Glutamatergic neuron (in vitro differentiated cells): Measurements from ENCODE around the gene PARN. TPM values are rescaled to one million over a fixed set of nuclear protein-coding genes. Genes with fewer than 3 reads are reported as not detected.
"Not testable (repeated sequence)": the region's sequence is repeated elsewhere in the genome, so short reads cannot be mapped to it uniquely, and the experiment has no call there.

Experiments used
- DNase-seq: peaks from one replicate; pipeline ENCODE4 v3.0.0; 2022
- H3K27ac Mint-ChIP-seq: one replicate; pipeline ENCODE4 v1.8.0; 2020; ENCODE audit warnings: mild to moderate bottlenecking, mixed read lengths, inconsistent platforms; ENCODE audit not compliant: unreplicated experiment
- H3K27me3 Mint-ChIP-seq: one replicate; pipeline ENCODE4 v1.8.0; 2020; ENCODE audit warnings: mild to moderate bottlenecking, moderate library complexity, mixed read lengths, inconsistent platforms; ENCODE audit not compliant: unreplicated experiment
- H3K36me3 Mint-ChIP-seq: one replicate; pipeline ENCODE4 v1.8.0; 2020; ENCODE audit warnings: mild to moderate bottlenecking, mixed read lengths, inconsistent platforms; ENCODE audit not compliant: unreplicated experiment
- H3K4me1 Mint-ChIP-seq: one replicate; pipeline ENCODE4 v1.8.0; 2020; ENCODE audit warnings: mild to moderate bottlenecking, low read depth, mixed read lengths, inconsistent platforms; ENCODE audit not compliant: unreplicated experiment
- H3K4me3 Mint-ChIP-seq: one replicate; pipeline ENCODE4 v1.8.0; 2020; ENCODE audit warnings: mild to moderate bottlenecking, mixed read lengths, inconsistent platforms; ENCODE audit not compliant: unreplicated experiment
- H3K9me3 Mint-ChIP-seq: one replicate; pipeline ENCODE4 v1.8.0; 2020; ENCODE audit warnings: mild to moderate bottlenecking, moderate library complexity, mixed read lengths, inconsistent platforms; ENCODE audit not compliant: unreplicated experiment
- total RNA-seq: library from RNA; stranded (reverse); fragmentation: NEBNext Ultra II Directional; extraction: Animal tissue kit (Norgen Biotek cat#: 25700); gene quantifications from one replicate; pipeline ENCODE4 v1.2.1, GENCODE V29; 2021; ENCODE audit not compliant: unreplicated experiment
- TF ChIP-seq, protein P1 (sequence below): fragments of 200-600 bp; sonication (generic); IDR thresholded peaks from one replicate; pipeline ENCODE4 v1.5.0; 2021; ENCODE audit not compliant: partially characterized antibody, unreplicated experiment

The PARN gene
- total RNA-seq, 1 donor from 2014 or later: 26.2 TPM

DNA sequence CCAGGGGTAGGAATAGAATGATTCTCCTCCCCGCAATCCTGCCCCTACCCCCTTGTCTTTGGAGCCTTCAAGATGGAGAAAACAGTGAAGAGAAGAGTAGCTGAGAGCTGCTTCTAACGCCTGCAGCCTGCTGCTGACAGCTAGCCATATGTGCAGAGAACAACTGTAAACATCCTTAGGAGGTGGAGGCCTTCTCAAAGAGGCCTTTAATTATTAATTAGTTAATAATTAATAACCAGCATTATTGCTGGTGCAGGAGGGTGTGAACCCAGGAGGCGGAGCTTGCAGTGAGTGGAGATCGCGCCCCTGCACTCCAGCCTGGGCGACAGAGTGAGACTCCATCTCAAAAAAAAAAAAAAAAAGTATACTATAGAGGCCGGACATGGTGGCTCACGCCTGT, 11.1 kb upstream of the PARN start:
- Mint-ChIP-seq H3K4me3 (peak overlapping the region; percentile 61), H3K36me3 (no peaks in the 10 kb centered on the region), H3K4me1 (peaks cover 20% of the 10 kb centered on the region), H3K27ac (peak overlapping the region; percentile 77), H3K27me3 (peaks cover 3% of the 10 kb centered on the region), H3K9me3 (no peaks in the 10 kb centered on the region)
- TF ChIP-seq, protein P1, sequence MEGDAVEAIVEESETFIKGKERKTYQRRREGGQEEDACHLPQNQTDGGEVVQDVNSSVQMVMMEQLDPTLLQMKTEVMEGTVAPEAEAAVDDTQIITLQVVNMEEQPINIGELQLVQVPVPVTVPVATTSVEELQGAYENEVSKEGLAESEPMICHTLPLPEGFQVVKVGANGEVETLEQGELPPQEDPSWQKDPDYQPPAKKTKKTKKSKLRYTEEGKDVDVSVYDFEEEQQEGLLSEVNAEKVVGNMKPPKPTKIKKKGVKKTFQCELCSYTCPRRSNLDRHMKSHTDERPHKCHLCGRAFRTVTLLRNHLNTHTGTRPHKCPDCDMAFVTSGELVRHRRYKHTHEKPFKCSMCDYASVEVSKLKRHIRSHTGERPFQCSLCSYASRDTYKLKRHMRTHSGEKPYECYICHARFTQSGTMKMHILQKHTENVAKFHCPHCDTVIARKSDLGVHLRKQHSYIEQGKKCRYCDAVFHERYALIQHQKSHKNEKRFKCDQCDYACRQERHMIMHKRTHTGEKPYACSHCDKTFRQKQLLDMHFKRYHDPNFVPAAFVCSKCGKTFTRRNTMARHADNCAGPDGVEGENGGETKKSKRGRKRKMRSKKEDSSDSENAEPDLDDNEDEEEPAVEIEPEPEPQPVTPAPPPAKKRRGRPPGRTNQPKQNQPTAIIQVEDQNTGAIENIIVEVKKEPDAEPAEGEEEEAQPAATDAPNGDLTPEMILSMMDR: no peak
- DNase-seq: no peak

DNA sequence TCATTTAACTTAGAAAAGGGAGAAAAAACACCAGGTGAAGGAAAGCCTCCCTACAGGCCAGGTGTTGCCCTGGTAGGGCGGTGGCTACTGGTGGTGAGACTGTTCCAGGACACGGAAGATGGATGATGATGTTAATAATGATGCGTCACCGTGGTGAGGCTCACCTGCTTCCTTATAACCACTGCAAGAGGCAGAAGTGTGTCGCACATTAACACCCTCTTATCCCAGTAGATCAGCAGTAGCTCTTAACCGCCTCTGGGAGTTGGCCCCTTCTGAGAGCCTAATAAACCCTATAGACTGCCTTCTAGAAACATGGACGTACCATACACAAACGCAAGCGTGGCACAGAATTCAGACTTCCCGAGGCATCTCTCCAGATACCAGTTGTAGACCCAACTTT, 10.5 kb upstream of the PARN start:
- peaks cover 24% of the 10 kb centered on the region for H3K4me1 Mint-ChIP-seq
- no peaks in the 10 kb centered on the region for H3K36me3 Mint-ChIP-seq
- no peak for DNase-seq
- peaks cover 3% of the 10 kb centered on the region for H3K27me3 Mint-ChIP-seq
- TF ChIP-seq, protein P1: no peak
- no peak overlapping the region for H3K4me3 Mint-ChIP-seq
- H3K9me3 Mint-ChIP-seq: no peaks in the 10 kb centered on the region
- peak overlapping the region; percentile 77 for H3K27ac Mint-ChIP-seq

DNA sequence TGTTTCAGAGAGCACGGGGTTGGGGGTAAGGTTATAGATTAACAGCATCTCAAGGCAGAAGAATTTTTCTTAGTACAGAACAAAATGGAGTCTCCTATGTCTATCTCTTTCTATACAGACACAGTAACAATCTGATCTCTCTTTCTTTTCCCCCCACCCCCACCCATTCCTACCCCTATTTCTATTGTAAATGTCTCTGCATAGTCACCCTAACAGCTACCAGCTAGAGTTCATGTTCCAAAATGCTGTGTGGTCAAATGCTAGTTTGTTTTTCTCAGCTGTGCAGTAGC, 6.8 kb upstream of the PARN start:
- not testable (repeated sequence) for H3K27me3 Mint-ChIP-seq, H3K9me3 Mint-ChIP-seq, DNase-seq, H3K36me3 Mint-ChIP-seq
- H3K27ac Mint-ChIP-seq: peak overlapping the region; percentile 96
- H3K4me1 Mint-ChIP-seq: peaks cover 38% of the 10 kb centered on the region
- H3K4me3 Mint-ChIP-seq: peak overlapping the region; percentile 78

DNA sequence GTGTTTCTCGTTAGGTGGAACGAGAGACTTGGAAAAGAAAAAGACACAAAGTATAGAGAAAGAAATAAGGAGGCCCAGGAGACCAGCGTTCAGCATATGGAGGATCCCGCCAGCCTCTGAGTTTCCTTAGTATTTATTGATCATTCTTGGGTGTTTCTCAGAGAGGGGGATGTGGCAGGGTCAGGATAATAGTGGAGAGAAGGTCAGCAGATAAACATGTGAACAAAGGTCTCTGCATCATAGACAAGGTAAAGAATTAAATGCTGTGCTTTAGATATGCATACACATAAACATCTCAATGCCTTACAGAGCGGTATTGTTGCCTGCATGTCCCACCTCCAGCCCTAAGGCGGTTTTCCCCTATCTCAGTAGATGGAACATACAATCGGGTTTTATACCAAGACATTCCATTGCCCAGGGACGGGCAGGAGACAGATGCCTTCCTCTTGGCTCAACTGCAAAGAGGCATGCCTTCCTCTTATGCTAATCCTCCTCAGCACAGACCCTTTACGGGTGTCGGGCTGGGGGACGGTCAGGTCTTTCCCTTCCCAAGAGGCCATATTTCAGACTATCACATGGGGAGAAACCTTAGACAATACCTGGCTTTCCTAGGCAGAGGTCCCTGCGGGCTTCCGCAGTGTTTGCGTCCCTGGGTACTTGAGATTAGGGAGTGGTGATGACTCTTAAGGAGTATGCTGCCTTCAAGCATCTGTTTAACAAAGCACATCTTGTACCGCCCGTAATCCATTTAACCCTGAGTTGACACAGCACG, 6.3 kb upstream of the PARN start:
- H3K27me3 Mint-ChIP-seq, DNase-seq, H3K36me3 Mint-ChIP-seq, H3K9me3 Mint-ChIP-seq: not testable (repeated sequence)
- Mint-ChIP-seq H3K27ac (peak overlapping the region; percentile 96), H3K4me1 (peaks cover 38% of the 10 kb centered on the region), H3K4me3 (peak overlapping the region; percentile 78)

DNA sequence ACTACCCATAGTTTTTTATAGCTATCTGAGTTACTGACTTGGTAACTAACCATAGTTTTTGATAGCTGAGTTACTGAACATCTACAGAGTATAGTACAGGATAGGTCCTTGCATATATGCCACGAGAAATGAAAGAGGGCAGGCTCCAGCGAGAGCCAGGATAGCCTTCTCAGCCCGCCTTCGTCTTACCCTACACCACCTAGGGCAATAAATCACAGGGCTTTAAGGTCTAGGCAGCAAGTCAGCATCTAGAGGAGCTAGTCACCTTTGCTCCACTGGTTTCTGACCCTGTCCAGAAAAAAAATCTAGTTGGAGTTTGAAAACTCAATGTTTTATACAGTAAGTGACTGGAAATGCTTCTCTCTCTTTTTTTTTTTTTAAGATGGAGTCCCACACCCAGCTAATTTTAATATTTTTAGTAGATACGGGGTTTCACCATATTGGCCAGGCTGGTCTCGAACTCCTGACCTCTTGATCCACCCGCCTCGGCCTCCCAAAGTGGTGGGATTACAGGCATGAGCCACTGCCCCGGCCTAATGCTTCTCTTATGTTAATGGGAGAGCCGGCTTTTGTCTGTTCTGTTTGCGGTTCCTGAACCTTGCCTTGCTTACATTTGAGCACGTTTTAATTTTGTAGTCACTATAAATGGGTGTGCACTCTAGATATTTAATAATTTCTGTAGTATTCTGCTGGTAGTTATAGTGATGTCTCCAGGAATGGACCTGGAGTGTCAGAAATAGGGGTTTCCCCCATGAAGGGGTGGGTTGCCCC, 5.5 kb upstream of the PARN start:
- DNase-seq: no peak
- Mint-ChIP-seq H3K27me3 (peaks cover 4% of the 10 kb centered on the region), H3K4me3 (peak overlapping the region; percentile 78)

DNA sequence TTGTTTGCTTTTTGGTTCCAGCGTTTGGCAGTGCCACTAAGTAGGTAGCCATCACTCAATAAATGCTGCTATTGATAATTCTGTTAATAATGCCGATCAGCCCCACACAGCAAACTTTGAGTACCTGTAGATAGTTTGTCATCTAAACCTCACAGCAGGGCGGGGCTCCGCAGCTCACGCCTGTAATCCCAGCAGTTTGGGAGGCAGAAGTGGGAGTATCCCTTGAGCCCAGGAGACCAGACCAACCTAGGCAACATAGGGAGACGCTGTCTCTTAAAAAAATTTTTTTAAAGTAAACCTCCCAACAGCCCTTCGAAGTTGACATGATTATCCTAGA, 4.3 kb upstream of the PARN start:
- TF ChIP-seq, protein P1: no peak
- DNase-seq: no peak
- Mint-ChIP-seq H3K4me3 (peak overlapping the region; percentile 99), H3K27me3 (peaks cover 2% of the 10 kb centered on the region), H3K36me3 (no peaks in the 10 kb centered on the region), H3K4me1 (peaks cover 30% of the 10 kb centered on the region), H3K9me3 (peaks cover 7% of the 10 kb centered on the region), H3K27ac (peak overlapping the region; percentile 63)

More for the DNA sequence above, 5.5 kb upstream of the PARN start:
- peaks cover 7% of the 10 kb centered on the region for H3K9me3 Mint-ChIP-seq
- H3K36me3 Mint-ChIP-seq: no peaks in the 10 kb centered on the region
- peak overlapping the region; percentile 96 for H3K27ac Mint-ChIP-seq
- TF ChIP-seq, protein P1: no peak
- peaks cover 32% of the 10 kb centered on the region for H3K4me1 Mint-ChIP-seq
